Measurements from ENCODE around the gene CAMK2A. TPM values are rescaled to one million over a fixed set of nuclear protein-coding genes. Genes with fewer than 3 reads are reported as not detected.

Gene CAMK2A
- polyA plus RNA-seq, 1 of the 3 experiments (the other 2 are of a cell fraction) = 0.10 TPM

DNA sequence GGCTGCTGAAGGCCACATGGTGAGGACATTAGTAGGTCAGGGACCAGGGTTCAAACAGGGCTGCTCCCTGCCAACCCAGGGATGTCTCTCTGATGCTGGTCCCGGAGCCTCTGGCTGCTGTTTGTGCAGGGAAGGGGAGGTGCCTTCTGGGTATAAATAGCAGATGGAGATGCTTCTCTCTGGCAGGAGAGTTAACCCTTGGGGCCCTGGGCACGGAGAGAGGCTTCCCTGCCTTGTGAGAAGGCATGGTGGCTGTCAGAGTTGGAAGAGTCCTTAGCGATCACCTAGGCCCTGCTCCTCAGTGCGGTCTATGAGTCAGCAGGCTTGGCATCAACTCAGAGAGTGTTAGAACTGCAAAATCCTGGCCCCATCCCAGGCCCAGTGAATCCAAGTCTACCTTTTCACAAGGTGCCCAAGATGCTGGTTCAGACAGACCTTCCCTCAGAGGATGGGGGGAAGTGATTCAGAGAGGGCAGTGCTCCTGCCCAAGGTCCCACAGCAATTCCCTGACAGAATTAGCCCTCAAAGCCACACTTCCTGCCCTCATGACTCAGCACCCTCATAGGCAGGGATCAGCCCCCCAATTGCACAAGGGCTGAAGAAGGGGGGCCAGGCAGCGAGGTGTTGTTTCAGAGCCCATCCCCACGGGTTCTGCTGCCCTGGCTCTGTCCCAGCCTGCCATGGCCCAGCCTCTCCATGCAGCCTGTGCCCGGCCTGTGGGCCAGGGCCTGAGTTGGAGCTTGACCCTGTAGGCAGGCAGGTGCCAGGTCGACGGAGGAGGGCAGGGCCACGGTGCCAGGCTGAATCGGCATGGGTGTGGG, 25.6 kb downstream of the CAMK2A start (continued):
- TF ChIP-seq, protein P1, sequence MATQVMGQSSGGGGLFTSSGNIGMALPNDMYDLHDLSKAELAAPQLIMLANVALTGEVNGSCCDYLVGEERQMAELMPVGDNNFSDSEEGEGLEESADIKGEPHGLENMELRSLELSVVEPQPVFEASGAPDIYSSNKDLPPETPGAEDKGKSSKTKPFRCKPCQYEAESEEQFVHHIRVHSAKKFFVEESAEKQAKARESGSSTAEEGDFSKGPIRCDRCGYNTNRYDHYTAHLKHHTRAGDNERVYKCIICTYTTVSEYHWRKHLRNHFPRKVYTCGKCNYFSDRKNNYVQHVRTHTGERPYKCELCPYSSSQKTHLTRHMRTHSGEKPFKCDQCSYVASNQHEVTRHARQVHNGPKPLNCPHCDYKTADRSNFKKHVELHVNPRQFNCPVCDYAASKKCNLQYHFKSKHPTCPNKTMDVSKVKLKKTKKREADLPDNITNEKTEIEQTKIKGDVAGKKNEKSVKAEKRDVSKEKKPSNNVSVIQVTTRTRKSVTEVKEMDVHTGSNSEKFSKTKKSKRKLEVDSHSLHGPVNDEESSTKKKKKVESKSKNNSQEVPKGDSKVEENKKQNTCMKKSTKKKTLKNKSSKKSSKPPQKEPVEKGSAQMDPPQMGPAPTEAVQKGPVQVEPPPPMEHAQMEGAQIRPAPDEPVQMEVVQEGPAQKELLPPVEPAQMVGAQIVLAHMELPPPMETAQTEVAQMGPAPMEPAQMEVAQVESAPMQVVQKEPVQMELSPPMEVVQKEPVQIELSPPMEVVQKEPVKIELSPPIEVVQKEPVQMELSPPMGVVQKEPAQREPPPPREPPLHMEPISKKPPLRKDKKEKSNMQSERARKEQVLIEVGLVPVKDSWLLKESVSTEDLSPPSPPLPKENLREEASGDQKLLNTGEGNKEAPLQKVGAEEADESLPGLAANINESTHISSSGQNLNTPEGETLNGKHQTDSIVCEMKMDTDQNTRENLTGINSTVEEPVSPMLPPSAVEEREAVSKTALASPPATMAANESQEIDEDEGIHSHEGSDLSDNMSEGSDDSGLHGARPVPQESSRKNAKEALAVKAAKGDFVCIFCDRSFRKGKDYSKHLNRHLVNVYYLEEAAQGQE (IDR thresholded peaks at IDR 0.05; ENCODE audit: low read depth, low read length) = no peak
- TF ChIP-seq RCOR1 (IDR thresholded peaks at IDR 0.05; ENCODE audit: low read length) = no peak
- peak; percentile 74 for TF ChIP-seq TCF12 (IDR thresholded peaks at IDR 0.05)
- TF ChIP-seq, protein P2, sequence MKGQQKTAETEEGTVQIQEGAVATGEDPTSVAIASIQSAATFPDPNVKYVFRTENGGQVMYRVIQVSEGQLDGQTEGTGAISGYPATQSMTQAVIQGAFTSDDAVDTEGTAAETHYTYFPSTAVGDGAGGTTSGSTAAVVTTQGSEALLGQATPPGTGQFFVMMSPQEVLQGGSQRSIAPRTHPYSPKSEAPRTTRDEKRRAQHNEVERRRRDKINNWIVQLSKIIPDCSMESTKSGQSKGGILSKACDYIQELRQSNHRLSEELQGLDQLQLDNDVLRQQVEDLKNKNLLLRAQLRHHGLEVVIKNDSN (IDR thresholded peaks at IDR 0.05; ENCODE audit: borderline replicate concordance, low read depth) = no peak
- peak; percentile 76 for TF ChIP-seq FOSL2 (IDR thresholded peaks at IDR 0.05; ENCODE audit: borderline replicate concordance, low read depth)
- no peak for TF ChIP-seq NRF1 (IDR thresholded peaks at IDR 0.05; ENCODE audit: low read depth, low read length)
- no peak; the same call in 1 of the 2 replicates for TF ChIP-seq RXRA (IDR thresholded peaks at IDR 0.05; ENCODE audit: borderline replicate concordance, low read depth)

DNA sequence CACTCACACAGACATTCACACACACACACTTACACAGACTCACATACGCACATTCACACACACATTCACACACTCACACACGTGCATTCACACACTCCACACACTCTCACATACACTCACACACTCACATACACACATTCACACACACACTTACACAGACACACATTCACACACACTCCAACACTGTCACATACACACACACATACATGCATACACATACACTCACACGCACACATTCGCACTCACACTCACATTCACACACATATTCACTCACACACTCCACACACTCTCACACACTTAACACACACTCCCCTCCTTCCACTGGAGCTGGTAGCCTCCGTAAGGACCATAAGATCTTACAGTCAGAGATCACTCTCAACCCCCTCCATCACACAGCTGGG, 26.2 kb downstream of the CAMK2A start:
- 74% methylated on average over 5 of the region's 5 CpGs for WGBS (ENCODE audit: low lambda C conversion rate)
- no peaks in the 10 kb centered on the region for H3F3A ChIP-seq (replicated peaks; ENCODE audit: insufficient read depth)
- peak overlapping the region; percentile 1 to 49; a peak in 3 of 4 replicates for H3K4me3 ChIP-seq (ENCODE audit: low read depth in 2 of 2, low read length in 1 of 2)
- H3K36me3 ChIP-seq (replicated peaks in 1 of 2; ENCODE audit: control insufficient read depth in 1 of 2, insufficient read depth in 2 of 2, low read length in 1 of 2) = no peaks in the 10 kb centered on the region
- ChIA-PET CTCF (interaction anchor here (1.5 to 4.0 kb wide), 2 partner anchors 87 to 88 kb away, joined by 5 to 15 read pairs; no protein-coding TSS in a partner anchor), POLR2A (no interaction called here)
- no peaks in the 10 kb centered on the region for H3K79me2 ChIP-seq (ENCODE audit: insufficient read depth)
- H3K4me2 ChIP-seq = peak overlapping the region; percentile 81
- no peaks in the 10 kb centered on the region for H3K9me2 ChIP-seq
- H3K27me3 ChIP-seq (ENCODE audit: insufficient read depth) = no peaks in the 10 kb centered on the region
- peaks cover 19 to 31% of the 10 kb centered on the region in 2 experiments; a peak in 3 of 4 replicates for H3K4me1 ChIP-seq (ENCODE audit: control insufficient read depth in 1 of 2, insufficient read depth in 2 of 2, low read depth in 1 of 2, low read length in 1 of 2)
- H2AFZ ChIP-seq (ENCODE audit: low read depth) = no peak overlapping the region
- peak overlapping the region; percentile 41; the same call in 1 of the 2 replicates for H3K9ac ChIP-seq
- no peak for DNase-seq
- H4K20me1 ChIP-seq (ENCODE audit: insufficient read depth) = no peaks in the 10 kb centered on the region
- peak overlapping the region; percentile 2 to 67; a peak in 2 of 4 replicates for H3K27ac ChIP-seq (ENCODE audit: low read depth in 2 of 2, low read length in 1 of 2)
- TF ChIP-seq JUND (IDR thresholded peaks at IDR 0.05) (no peak), RFX5 (IDR thresholded peaks at IDR 0.05; ENCODE audit: low read length) (no peak), SIN3A (IDR thresholded peaks at IDR 0.05; ENCODE audit: borderline replicate concordance, low read depth, low read length) (no peak), ELF1 (IDR thresholded peaks at IDR 0.05) (no peak), MEF2A (IDR thresholded peaks at IDR 0.05; ENCODE audit: borderline replicate concordance, low read depth) (no peak), CHD2 (IDR thresholded peaks at IDR 0.05; ENCODE audit: low read length, partially characterized antibody) (no peak), YY1 (IDR thresholded peaks at IDR 0.05; ENCODE audit: low read depth) (no peak), MXI1 (IDR thresholded peaks at IDR 0.05; ENCODE audit: low read depth, low read length) (no peak), POLR2AphosphoS5 (IDR thresholded peaks at IDR 0.05; ENCODE audit: low read depth, low read length) (no peak)
- TF ChIP-seq, protein P3, sequence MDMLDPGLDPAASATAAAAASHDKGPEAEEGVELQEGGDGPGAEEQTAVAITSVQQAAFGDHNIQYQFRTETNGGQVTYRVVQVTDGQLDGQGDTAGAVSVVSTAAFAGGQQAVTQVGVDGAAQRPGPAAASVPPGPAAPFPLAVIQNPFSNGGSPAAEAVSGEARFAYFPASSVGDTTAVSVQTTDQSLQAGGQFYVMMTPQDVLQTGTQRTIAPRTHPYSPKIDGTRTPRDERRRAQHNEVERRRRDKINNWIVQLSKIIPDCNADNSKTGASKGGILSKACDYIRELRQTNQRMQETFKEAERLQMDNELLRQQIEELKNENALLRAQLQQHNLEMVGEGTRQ (IDR thresholded peaks at IDR 0.05; ENCODE audit: borderline replicate concordance, low read depth, low read length) = no peak
- TF ChIP-seq, protein P2 (IDR thresholded peaks at IDR 0.05; ENCODE audit: borderline replicate concordance, low read depth) = no peak
- TF ChIP-seq, protein P4, sequence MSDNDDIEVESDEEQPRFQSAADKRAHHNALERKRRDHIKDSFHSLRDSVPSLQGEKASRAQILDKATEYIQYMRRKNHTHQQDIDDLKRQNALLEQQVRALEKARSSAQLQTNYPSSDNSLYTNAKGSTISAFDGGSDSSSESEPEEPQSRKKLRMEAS (IDR thresholded peaks at IDR 0.05; ENCODE audit: low read depth) = no peak
- no peaks in the 10 kb centered on the region for H3K9me3 ChIP-seq
